ENCODE results near the gene PARD3. TPM values are rescaled to one million over a fixed set of nuclear protein-coding genes. Genes with fewer than 3 reads are reported as not detected.

PARD3 gene
- polyA plus RNA-seq, 5 donors = 38.0 to 53.5 (median 46.6) TPM

GRCh38 chr10:34310234-34310633 lies 504.9 kb downstream of the PARD3 start:
- no peak for DNase-seq

- peak; percentile 55 to 59 for DNase-seq
Measured at GRCh38 chr10:34305189-34305588, 509.9 kb downstream of the PARD3 start.

GRCh38 chr10:34303022-34303421 lies 512.1 kb downstream of the PARD3 start:
- DNase-seq = no peak

GRCh38 chr10:34299105-34299611 lies 515.9 kb downstream of the PARD3 start:
- no peak for DNase-seq

- no peak for DNase-seq
Measured at GRCh38 chr10:34298346-34298818, 516.7 kb downstream of the PARD3 start.

- peak; percentile 35 to 53 for DNase-seq
Measured at GRCh38 chr10:34297541-34298345, 517.4 kb downstream of the PARD3 start.

GRCh38 chr10:34295142-34295548 lies 520.0 kb downstream of the PARD3 start:
- DNase-seq = no peak

- no peak for DNase-seq
Measured at GRCh38 chr10:34294137-34294536, 521.0 kb downstream of the PARD3 start.

GRCh38 chr10:34292675-34293074 lies 522.4 kb downstream of the PARD3 start:
- no peak for DNase-seq

- DNase-seq = no peak
Measured at GRCh38 chr10:34292194-34292565, 522.9 kb downstream of the PARD3 start.

- DNase-seq = no peak
Measured at GRCh38 chr10:34291466-34292193, 523.5 kb downstream of the PARD3 start.

- DNase-seq = peak; percentile 56
Measured at GRCh38 chr10:34290412-34291081, 524.5 kb downstream of the PARD3 start.

- DNase-seq = no peak
Measured at GRCh38 chr10:34288634-34289033, 526.5 kb downstream of the PARD3 start.

- DNase-seq = no peak
Measured at GRCh38 chr10:34286136-34286739, 528.9 kb downstream of the PARD3 start.

GRCh38 chr10:34281661-34282582 lies 533.2 kb downstream of the PARD3 start:
- no peak for DNase-seq

GRCh38 chr10:34280599-34281374 lies 534.3 kb downstream of the PARD3 start:
- no peak for DNase-seq

GRCh38 chr10:34275626-34276130 lies 539.4 kb downstream of the PARD3 start:
- DNase-seq = no peak

GRCh38 chr10:34274906-34275305 lies 540.2 kb downstream of the PARD3 start:
- DNase-seq = no peak

GRCh38 chr10:34273340-34273739 lies 541.8 kb downstream of the PARD3 start:
- DNase-seq = no peak

- no peak for DNase-seq
Measured at GRCh38 chr10:34272316-34272715, 542.8 kb downstream of the PARD3 start.
